ENCODE measurements around the gene DBH. TPM values are rescaled to one million over a fixed set of nuclear protein-coding genes. Genes with fewer than 3 reads are reported as not detected.

DBH gene
- total and polyA plus RNA-seq, 2 donors (not counting 1 experiment from before 2014, with no cell fraction given): not detected

- ATAC-seq (ENCODE audit: low read depth) (no peak), DNase-seq (no peak)
- TF ChIP-seq EZH2 (IDR thresholded peaks at IDR 0.05; ENCODE audit: borderline replicate concordance, insufficient read depth, low read depth, low read length, poor library complexity, severe bottlenecking) (no peak), CTCF (IDR thresholded peaks at IDR 0.05) (no peak)
- Mint-ChIP-seq H3K9me3 (ENCODE audit: insufficient read depth) (no peaks in the 10 kb centered on the region), H3K4me3 (no peak overlapping the region), H3K27ac (no peak overlapping the region), H3K4me1 (peaks cover 3% of the 10 kb centered on the region), H3K27me3 (peaks cover 57% of the 10 kb centered on the region)
- no peak overlapping the region for H2AFZ ChIP-seq (ENCODE audit: insufficient read depth, low read depth, low read length, poor library complexity, severe bottlenecking)
- H3K4me3 ChIP-seq (ENCODE audit: control extremely low read depth in 1 of 5, extremely low read depth in 1 of 5, insufficient read depth in 1 of 5, low read depth in 2 of 5, low read length in 4 of 5): no peak overlapping the region
- no peak overlapping the region for H3K27ac ChIP-seq (ENCODE audit: low read length in 2 of 2)
- H4K20me1 ChIP-seq (ENCODE audit: control insufficient read depth, insufficient read depth, low read length, poor library complexity, severe bottlenecking): no peaks in the 10 kb centered on the region
- H3K79me2 ChIP-seq (ENCODE audit: control insufficient read depth, insufficient read depth, low read length): no peaks in the 10 kb centered on the region
- H3K9ac ChIP-seq (ENCODE audit: low read length): no peak overlapping the region
- no peaks in the 10 kb centered on the region for H3K36me3 ChIP-seq (replicated peaks in 1 of 2; ENCODE audit: control extremely low read depth in 1 of 2, control insufficient read depth in 1 of 2, extremely low read depth in 1 of 2, insufficient read depth in 2 of 2, low read length in 1 of 2)
- ChIA-PET CTCF (no interaction called here), POLR2A (no interaction called here)
- no peaks in the 10 kb centered on the region for H3K4me1 ChIP-seq (ENCODE audit: control insufficient read depth in 2 of 2, insufficient read depth in 2 of 2, low read length in 2 of 2)
- 95% methylated on average over 12 of the region's 13 CpGs for WGBS (ENCODE audit: insufficient coverage)
- intact Hi-C loops (cut with micrococcal nuclease): no loop called here
- H3K4me2 ChIP-seq (replicated peaks; ENCODE audit: low read depth, low read length, poor library complexity, severe bottlenecking): no peak overlapping the region
- no peaks in the 10 kb centered on the region for H3K9me3 ChIP-seq (ENCODE audit: control extremely low read depth in 1 of 3, control insufficient read depth in 2 of 3, insufficient read depth in 1 of 3, low read length in 2 of 3)
- H3K27me3 ChIP-seq (replicated peaks in 1 of 4; ENCODE audit: control extremely low read depth in 1 of 4, control insufficient read depth in 3 of 4, insufficient read depth in 4 of 4, low read length in 3 of 4): peaks cover 0 to 57% (median 8%) of the 10 kb centered on the region in 4 experiments
Observed at GRCh38 chr9:133657120-133657661, 21.0 kb downstream of the DBH start.

GRCh38 chr9:133658442-133659431, 22.6 kb downstream of the DBH start:
- ChIA-PET CTCF (interaction anchor here (0.9 kb wide), 1 partner anchor 84 kb away, joined by 3 read pairs; no protein-coding TSS in a partner anchor), POLR2A (no interaction called here)
- no peak overlapping the region for H3K9ac ChIP-seq (ENCODE audit: low read length)
- H3K27ac ChIP-seq (ENCODE audit: low read length in 2 of 2): no peak overlapping the region
- no peak overlapping the region for H2AFZ ChIP-seq (ENCODE audit: insufficient read depth, low read depth, low read length, poor library complexity, severe bottlenecking)
- Mint-ChIP-seq H3K4me1 (peaks cover 3% of the 10 kb centered on the region), H3K27me3 (peaks cover 47% of the 10 kb centered on the region), H3K9me3 (ENCODE audit: insufficient read depth) (no peaks in the 10 kb centered on the region), H3K27ac (no peak overlapping the region), H3K4me3 (no peak overlapping the region)
- no peaks in the 10 kb centered on the region for H3K4me1 ChIP-seq (ENCODE audit: control insufficient read depth in 2 of 2, insufficient read depth in 2 of 2, low read length in 2 of 2)
- no peaks in the 10 kb centered on the region for H3K36me3 ChIP-seq (replicated peaks in 1 of 2; ENCODE audit: control extremely low read depth in 1 of 2, control insufficient read depth in 1 of 2, extremely low read depth in 1 of 2, insufficient read depth in 2 of 2, low read length in 1 of 2)
- TF ChIP-seq CTCF (IDR thresholded peaks at IDR 0.05) (no peak), EZH2 (IDR thresholded peaks at IDR 0.05; ENCODE audit: borderline replicate concordance, insufficient read depth, low read depth, low read length, poor library complexity, severe bottlenecking) (no peak)
- DNase-seq (no peak), ATAC-seq (ENCODE audit: low read depth) (no peak)
- no peaks in the 10 kb centered on the region for H3K9me3 ChIP-seq (ENCODE audit: control extremely low read depth in 1 of 3, control insufficient read depth in 2 of 3, insufficient read depth in 1 of 3, low read length in 2 of 3)
- H3K4me3 ChIP-seq (ENCODE audit: control extremely low read depth in 1 of 5, extremely low read depth in 1 of 5, insufficient read depth in 1 of 5, low read depth in 2 of 5, low read length in 4 of 5): no peak overlapping the region
- H3K4me2 ChIP-seq (replicated peaks; ENCODE audit: low read depth, low read length, poor library complexity, severe bottlenecking): no peak overlapping the region
- H3K79me2 ChIP-seq (ENCODE audit: control insufficient read depth, insufficient read depth, low read length): no peaks in the 10 kb centered on the region
- peaks cover 0 to 55% (median 8%) of the 10 kb centered on the region in 4 experiments for H3K27me3 ChIP-seq (replicated peaks in 1 of 4; ENCODE audit: control extremely low read depth in 1 of 4, control insufficient read depth in 3 of 4, insufficient read depth in 4 of 4, low read length in 3 of 4)
- intact Hi-C loops (cut with micrococcal nuclease): no loop called here
- 18% methylated on average over 41 of the region's 46 CpGs for WGBS (ENCODE audit: insufficient coverage)
- H4K20me1 ChIP-seq (ENCODE audit: control insufficient read depth, insufficient read depth, low read length, poor library complexity, severe bottlenecking): no peaks in the 10 kb centered on the region
